ENCODE data around the gene ACOXL.
"Not testable (repeated sequence)": the region's sequence is repeated elsewhere in the genome, so short reads cannot be mapped to it uniquely, and the experiment has no call there.

Gene ACOXL

DNA sequence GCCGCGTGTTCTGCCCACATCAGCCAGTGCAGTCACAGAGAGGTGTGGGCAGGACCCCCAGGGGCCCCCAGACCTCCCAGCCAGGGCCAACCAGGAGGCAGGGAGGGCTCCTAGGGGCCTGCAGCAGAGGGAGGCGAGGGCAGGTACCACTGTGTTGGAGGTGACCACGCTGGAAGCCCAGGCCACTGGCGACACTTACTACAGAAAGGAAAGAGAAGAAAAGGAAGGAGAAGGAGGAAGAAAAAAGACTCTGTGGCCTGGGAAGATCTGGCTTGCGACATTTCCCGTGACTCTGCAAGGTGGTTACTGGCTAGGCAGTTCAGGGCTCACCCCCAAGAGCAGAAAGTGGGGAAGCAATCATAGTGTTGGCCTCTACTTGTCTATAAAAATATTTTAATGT lies 290.3 kb downstream of the ACOXL start:
- peak in 1 of 2 donors; percentile 41 for DNase-seq

DNA sequence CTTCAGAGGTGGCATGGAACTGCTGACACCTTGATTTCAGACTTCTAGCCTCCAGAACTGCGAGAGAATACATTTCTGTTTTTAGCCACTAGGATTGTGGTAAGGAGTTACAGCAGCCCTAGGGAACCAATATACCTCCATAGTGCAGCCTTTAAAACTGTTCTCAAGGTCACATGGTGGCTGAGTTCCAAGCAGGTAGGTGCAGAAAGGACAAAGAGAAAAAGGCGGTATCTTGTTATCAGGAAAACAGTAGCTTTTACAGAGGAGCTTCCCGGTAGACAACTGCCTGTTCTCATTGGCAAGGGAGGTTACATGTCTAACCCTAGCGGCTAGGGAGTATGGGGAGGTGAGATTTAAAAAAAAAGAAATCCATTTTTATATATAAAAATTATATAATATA lies 292.1 kb downstream of the ACOXL start:
- DNase-seq: no peak

DNA sequence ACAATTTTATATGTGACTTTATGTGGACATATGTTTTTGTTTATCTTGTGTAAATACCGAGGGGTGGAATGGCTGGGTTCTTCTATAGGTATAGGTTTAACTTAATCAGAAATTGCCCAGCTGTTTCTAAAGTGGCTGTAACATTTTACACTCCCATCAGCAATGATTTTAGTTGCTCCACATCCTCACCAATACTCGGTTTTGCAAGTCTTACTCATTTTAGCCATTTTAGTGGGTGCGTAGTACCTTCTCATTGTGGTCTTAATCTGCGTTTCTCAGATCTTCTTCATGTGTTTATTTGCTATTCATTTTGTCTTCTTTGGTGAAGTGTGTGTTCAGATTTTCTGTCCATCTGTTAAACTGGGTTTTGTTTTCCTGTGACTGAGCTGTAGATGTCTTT lies 292.9 kb downstream of the ACOXL start:
- DNase-seq: no peak

DNA sequence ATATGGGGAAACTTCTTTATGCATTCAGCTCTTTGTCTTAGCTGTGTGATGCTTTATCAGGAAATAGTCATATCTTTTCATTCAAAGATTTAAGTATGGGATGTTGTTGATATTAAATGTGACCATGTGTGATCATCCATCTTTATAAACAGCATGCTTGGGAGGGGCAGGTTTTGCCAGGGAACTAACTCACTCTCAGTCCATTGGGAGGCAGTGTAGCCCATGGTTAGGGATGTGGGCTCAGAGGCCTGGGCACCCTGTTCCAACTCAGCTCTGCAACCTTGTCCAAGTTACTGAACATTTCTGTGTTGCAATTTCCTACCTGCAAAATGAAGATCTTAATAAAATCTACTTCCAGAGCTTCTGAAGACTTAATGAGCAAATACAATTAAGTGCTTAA lies 296.3 kb downstream of the ACOXL start:
- peak; percentile 32 to 34 for DNase-seq

DNA sequence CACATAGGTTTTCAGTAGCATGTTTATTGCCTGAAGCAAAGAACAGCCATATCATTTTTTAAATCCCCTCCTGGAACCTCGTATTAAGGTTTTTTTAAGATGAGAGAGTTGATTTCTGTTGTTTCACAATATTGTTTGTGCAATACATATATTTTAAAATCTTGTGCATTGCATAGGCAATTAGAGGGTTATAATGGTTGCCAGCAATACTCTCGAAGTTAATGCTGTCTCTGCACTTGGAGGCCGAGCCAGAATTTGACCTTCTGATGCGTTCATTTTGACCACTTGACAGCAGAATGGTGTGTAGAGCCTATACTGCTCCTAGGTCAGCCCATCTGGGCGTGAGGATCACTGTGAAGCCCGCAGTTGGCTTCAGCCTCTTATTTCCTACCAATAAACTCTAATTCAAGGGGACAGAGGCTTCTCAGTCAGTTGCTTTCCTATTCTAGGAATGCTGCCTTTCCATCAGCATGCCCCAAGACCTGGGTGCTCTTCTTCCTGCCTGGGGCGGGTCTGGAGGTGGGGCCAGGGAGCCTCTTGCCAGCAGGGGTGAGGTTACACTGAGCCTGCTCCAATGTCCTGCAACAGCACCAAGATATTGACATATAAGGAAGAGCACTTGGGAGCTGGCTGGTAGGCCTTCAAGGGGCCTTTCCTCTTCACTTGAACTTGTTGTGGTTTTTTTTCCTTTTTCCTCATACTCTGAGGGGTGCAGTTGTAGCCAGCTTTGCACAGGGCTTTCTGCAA lies 297.0 kb downstream of the ACOXL start:
- peak in 1 of 2 donors; percentile 59 for DNase-seq

DNA sequence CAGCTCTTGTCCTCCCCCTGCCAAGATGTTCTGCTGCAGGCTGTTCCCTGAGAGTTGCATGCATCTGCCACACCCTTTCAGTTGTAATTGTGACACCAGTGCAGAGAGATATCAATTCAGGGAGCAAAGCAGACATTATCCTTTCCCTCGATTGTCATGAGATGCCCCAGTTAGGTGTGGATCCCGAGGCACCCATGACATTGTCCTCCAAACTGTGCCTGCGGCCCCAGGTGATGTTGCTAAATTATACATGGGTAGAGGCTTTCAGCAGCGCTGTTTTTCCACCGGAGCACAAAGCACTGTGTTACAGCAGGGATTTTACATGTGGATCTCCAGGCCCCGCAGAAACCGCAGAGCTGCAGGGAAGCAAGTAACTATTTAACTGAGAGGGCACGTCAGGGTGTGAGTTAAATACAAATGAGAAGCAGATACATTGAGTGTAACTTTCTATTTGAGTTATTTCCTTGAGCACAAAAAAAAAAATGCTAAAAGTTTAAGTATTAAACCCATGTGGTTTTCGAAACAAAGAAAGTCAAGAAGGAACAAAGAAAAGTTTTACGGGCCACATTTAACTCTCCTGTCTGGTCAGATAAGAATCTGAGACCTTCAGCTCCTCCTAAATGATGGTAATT lies 298.0 kb downstream of the ACOXL start:
- no peak for DNase-seq

DNA sequence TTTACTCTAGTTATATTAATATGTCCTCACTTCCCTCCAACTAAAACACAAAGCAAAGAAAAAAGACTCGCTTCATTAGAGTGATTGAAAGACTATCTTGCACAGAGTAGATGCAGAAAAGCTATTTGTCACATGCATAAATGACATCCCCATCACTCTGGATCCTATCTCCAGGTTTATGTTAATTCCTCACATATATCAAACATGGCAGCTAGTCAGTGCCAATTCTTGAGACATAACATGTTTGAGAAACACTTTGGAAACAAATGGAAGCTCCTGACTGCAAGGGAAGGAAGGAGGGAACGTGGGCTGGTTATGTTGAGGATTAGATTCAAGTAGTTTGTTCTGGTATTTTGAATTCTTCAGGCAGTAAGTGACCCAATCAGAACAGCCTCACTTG lies 298.6 kb downstream of the ACOXL start:
- no peak for DNase-seq

DNA sequence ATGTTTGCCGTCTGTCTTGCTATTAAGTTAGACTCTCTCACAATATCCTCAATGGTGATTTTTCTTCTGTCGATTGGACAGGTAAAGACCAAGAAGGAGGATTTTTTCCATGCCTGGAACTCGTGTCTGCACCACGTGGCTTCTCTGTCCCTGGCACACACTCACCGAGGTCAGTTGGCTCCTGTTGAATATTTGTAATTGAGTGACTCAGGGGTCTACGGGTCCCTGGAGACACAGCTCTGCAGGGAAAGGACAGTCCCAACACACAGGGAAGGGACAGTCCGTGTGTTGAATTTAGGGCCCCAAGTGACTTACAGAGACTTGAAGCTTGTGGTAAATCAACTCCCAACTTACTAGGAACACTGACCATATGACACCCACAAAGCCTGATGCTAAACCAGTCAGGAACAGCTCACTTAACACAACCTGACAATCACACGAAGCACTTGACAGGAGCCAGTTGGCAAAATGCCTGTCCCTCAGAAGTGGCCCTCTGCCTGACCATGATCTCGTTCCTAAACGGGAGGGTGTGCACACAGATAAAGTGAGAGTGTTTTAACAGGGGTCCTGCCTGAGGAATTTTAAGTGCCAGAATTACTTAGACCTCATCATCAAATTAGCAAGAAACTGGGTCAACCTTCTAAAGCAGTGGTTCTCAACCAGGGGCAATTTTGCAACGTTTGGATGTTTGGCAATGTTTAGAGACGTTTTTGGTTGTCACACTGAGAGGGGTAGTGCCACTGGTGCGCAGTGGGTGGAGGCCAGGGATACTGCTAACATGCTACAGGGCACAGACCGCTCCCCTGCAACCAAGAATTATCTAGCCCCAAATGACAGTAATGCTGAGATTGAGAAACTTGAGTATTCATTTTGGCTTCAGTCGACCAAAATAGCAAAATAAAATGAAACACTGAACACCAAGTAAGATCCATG lies 299.4 kb downstream of the ACOXL start:
- DNase-seq: peak in 1 of 2 donors; percentile 37

DNA sequence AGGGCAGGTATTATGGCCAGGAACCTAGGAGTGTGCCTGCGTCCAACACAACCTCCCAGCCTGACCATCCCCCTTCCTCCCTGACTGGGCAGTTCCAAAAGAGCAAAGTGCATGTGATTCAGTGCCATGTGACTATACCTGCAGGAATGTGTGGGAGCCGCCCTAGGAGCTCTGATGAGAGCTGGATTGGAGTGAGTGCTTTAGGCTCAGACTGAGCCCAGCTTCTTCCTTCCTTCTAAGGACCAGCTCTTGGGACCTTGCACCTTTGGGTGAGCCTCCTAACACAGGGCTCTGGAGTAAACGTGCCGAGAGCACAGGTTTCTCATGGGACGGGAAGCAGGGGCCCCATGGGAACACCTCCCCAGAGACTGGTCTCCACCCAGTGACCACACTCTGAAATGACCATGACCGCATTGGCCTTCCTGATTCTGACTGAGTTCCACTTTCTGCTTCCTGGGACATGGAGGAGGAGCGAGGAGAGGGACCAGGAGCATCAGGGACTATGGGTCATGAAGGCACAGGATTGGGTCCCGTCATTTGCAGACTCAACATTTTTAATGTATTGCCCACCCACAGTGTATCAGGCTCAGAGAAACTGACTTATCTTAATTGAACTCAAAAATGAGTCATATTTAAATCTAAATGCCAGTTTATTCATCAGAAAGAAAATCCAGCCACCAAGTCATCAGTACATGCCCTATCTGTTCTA lies 300.5 kb downstream of the ACOXL start:
- peak; percentile 62 to 70 for DNase-seq

DNA sequence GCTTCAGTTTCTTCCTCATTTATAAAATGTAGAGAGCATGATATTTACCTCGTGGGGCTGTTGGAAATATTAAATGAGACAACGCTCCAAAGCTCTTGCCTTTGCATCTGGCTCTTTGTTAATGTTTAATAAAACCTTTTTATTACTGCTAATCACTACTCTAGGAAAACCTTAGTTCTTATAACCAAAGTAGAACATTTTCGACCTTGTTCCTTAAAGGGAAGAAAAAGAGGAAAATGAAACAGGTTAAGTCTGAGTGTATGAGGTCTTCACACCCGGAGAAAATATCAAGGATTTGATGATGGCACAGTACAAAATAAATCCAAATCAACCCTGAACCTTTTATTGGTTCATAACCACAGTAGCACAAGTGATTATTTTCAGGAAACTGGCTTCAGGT lies 301.8 kb downstream of the ACOXL start:
- DNase-seq: no peak

DNA sequence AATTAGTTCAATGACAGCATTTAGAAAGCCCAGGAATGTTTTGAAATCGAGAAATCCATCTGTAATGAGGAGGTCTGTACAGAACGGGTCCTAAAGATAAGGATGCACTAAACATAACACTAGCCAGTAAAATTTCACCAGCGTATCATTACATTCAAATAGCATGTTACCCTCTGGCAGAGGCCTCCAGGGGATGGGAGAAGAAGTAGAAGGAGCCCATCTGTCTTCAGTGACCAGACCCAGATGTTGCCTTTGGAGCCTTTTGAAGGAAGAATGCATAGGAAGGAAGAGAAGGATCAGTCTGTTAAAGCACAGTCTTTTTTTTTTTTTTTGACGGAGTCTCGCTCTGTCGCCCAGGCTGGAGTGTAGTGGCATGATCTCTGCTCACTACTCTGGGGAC lies 302.2 kb downstream of the ACOXL start:
- DNase-seq: no peak

DNA sequence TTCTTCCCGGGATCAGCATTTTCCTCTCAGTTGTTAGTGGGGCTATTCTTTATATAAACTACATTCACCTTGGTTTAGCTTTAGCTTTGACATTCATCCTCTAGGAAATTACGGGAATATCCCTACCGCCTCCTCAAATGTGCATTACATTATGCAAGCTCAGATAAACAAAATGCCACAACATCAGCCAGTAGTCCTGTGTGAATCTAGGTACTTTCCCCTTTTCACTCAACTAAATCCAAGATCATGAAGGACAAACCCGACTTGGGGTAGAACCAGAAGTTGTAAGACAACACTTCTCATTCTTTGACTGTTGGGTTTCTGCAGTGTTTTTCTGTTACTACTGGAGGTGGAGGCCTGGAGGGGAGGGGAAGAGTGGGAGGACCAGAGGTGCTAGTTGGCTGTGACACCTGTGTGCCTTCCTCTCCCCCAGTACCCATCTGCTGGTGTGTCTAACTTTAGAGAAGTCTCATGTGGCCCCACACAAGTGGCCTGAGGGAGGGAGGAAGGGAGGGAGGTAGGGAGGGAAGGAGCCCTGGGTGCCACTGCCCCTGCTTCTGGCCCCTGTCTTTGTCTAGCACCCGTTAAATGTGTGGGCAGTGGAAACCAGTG lies 303.6 kb downstream of the ACOXL start:
- DNase-seq: peak in 1 of 2 donors; percentile 61

DNA sequence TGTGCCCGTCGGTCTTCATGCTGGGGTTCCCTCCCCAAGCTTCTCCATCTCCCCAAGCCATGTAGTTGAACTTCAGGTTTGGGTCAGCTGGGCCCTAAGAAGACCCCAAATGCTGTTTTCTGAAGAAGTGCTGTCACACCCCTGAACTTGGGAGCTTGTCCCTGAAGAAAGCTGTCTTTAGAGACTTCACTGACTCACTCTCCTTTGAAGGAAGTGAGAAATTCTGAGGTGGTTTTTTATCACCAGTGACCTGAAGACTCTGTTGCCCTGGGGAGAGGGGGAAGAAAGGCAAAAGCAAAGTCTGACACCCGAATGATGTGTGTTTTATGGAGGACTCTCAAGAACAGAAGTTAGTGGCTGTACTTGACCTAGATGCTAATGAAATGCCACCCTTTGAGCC lies 304.8 kb downstream of the ACOXL start:
- peak in 1 of 2 donors; percentile 35 for DNase-seq

DNA sequence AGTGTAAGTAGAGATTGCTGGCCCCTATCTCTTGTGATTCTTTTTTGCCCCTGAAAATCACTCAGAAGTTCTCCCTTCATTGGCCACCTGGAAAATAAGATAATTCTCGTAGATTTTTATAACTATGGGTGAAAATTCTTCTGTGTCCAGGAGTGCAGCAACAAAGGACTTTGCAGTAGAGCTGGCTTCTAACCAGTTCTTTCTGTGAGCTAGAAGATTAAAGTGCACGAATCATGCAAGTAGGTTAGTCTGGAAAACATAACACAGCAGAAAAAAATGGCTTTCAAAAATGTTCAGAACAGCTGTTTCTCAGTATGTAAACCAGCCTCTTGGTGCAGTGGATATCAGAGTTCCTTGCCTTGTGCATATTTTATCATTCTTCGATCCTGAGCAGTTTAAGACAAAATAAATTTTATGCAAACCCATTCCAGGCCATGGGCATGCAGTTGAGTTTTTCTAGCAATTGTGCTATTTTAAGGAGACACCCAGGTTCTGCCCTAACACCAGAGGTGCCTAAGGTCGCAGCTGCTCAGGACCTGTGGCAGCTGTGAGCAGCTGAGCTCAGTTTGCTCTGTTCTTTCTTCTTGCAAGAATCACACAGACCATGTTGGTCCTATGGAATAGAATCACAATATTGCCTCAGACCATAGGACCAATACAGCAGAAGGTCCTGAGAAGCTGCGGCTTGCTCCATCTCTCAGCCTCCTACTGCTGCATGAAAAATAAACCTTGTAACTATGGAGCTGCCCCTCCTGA lies 307.4 kb downstream of the ACOXL start:
- no peak for DNase-seq

DNA sequence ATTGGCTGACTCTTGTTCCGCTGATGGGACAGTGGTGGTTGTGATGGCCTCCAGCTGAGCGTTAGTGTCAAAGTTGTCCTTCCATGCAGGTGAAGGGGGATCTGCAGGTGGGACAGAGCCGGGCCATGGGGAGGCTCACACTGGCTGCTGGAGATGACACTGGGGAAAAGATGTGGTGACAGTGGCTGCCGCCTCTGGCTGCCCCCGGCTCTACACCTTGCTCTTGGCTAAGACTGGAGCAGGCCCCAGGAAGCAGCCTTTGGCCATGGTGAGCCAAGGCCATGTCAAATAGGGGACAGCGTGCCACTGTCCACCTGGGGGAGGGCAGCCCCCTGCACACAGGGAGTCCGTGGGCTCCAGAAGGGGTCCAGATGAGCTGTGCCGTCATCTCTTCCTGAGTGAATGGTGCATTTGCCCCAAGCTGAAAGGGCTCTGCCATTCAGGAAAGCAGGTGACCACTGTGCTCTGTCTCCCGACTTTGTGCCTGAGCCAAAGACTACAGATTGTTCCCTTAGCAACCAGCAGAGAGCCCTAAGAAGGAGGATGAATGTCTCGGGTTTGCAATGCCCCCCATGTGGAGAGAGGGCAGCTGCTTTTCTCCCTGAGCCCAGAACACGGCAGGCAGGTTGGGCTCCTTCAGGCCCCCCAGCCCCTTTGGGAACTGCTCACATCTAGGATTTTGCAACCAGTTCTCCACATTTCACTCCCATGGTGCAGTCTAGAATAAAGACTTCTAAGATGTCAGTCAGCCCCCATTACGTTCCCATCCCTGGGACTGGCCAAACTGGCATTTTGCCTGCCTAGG lies 309.2 kb downstream of the ACOXL start:
- no peak for DNase-seq

DNA sequence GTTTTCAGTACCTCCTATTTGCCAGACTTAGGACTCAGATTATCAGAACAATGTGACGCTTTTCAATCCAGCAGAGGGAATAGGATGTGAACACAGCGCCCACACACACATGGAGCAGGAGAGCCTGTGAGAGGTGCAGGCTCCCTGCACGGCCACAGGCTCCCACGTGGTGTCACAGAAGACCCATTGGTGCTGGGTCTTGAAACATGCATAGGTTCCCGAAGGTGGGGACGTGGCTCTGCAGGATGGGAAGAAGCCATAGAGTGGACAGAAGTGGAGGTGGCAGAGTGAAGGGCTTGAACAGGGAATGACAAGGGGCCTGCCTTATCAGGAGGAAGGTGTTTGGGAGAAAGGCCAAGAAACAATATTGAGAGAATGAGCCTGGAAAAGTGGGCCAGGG lies 309.9 kb downstream of the ACOXL start:
- DNase-seq: no peak

DNA sequence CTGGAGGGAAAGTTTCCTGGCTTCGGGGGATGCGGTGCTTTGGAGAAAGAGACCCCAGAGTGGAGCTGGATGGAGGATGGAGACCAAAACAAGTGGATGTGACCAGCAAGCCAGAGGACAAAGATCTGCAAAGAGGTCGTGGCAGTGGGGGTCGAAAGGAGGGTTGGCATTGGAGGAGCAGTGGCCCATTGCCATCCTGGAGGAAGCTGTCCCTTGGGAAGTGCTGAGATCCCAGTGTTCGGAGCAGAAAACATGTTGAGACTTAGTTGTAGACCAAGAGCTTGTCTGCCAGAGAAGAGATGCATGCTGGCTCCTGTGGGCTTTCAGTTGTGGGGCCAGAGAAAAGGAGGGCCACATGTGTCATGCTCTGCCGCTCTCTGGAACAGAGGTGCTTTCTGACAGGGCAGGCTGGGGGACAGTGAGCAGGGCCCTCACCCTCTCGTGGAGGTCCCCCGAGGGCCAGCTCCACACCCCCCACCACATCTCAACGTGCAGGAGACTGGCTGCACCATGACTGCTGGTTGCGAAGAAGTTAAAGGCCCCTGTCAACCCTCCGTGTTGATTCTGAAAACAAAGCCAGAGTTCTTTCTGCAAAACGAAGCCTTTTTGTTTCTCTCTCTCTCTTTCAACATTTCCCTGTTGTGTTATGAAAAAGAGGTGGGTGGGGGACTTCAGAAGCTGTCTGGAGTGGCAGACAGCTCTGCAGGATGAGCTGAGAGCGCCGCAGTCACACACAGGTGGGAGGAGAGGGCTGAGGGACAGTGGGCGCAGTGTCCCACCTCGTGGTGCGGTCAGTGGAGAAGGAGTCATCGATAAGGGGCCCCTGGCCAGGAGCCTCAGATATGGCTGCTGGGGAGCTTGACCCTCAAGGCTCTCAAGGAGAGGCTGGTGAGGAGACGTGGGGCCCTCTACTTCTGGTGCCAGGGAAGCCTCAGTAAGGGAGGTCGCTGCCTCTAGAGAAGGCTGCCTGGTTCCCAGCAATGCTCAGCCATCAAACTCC lies 310.7 kb downstream of the ACOXL start:
- peak; percentile 81 to 91 for DNase-seq

DNA sequence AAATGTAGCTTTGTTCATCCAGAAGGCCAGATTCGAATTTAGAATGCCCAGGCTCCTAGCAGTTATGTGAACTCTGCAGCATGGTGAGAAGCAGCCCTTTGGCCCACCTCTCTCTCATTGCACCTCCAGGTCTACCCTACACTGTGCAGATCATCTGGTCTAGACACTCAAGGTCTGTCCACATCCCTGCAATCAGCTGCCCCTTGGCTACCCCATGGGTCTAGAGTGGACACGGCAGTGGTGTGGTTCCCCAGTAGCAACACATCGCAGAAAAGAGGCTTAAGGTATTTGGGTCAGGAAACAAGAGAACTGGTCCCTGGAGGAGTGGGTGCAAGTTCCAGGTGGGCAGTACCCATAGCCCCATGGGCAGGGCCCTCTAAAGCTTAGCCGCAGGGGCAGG lies 311.7 kb downstream of the ACOXL start:
- no peak for DNase-seq

DNA sequence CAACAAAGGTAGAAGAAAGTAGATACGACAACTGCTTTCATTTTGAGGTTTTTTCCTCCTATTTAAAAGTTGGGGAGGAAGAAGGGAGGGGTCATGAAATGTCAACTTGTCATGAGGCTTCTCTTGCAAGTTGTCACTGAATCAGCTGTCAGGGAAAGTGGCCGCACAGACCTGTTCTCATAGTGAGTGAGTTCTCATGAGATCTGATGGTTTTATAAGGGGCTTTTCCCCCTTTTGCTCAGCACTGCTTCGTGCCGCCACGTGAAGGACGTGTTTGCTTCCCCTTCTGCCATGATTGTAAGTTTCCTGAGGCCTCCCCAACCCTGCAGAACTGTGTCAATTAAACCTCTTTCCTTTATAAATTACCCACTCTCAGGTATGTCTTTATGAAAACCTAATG lies 312.9 kb downstream of the ACOXL start:
- not testable (repeated sequence) for DNase-seq

All from inflammatory macrophage treated with lipopolysaccharide for 1 hour (primary cell).